NCI-H774 (cell line): ENCODE data around the gene CCL19.

ENCODE experiments used
- DNase-seq: peaks from one replicate; lab custom pipeline; 2025; lab: John Stamatoyannopoulos, UW

The CCL19 gene

GRCh38 chr9:34662526-34663302, 28.4 kb downstream of the CCL19 start, which contains the start of gene CCL27:
Gene CCL27 (minus strand): TSS chr9:34662657. CDS start chr9:34662633, 24 bp downstream.
- no peak for DNase-seq

GRCh38 chr9:34659592-34660253, 31.4 kb downstream of the CCL19 start:
- DNase-seq: peak; percentile 32

GRCh38 chr9:34658461-34658860, 32.6 kb downstream of the CCL19 start:
- DNase-seq: no peak

GRCh38 chr9:34656992-34657391, 34.1 kb downstream of the CCL19 start:
- no peak for DNase-seq

GRCh38 chr9:34655394-34655793, 35.7 kb downstream of the CCL19 start:
- DNase-seq: no peak

GRCh38 chr9:34654323-34655051, 36.6 kb downstream of the CCL19 start:
- no peak for DNase-seq

DNA sequence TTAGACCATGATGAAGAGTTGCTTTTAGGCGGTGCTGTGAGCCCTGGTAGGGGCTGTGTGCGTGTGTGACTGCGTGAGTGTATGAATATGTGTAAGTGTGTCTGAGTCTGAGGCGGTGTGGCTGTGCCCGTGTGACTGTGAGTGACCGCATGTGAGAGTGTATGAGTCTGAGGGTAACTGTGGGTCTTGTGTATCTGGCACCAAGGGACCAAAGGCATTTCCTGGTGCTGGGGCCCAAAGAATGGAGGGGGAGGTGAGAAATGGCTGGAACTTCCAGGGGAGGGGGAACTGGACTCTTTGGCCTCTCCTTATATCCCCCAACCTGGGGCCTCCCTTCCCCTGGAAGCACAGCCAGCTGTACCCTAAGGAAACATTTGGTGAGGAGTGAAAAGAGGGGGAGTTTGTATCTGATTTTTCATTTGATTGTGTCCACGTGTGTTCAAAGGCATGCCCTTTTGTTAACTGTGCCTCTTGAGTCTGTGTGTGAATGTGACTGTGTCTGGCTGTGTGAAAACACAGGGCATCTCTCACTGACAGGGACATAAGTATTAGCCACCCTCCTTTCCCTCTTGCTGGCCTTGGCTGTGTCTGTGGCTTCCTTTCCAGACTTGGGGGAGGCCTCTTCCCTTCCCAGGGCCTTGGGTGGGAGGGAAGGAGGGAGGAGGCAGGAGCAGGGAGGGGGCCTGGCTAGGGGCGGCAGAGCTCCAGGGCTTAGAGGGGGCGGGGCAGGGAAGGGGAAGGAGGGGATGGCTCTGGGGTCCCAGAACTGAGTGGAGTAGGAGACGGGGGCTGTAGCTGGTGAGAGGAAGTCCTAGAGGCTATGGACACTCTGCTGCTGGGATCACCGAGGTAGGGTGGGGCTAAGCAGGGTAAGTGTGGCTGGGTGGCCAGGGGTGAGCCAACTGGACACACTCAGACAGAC, 37.7 kb downstream of the CCL19 start:
- no peak for DNase-seq

DNA sequence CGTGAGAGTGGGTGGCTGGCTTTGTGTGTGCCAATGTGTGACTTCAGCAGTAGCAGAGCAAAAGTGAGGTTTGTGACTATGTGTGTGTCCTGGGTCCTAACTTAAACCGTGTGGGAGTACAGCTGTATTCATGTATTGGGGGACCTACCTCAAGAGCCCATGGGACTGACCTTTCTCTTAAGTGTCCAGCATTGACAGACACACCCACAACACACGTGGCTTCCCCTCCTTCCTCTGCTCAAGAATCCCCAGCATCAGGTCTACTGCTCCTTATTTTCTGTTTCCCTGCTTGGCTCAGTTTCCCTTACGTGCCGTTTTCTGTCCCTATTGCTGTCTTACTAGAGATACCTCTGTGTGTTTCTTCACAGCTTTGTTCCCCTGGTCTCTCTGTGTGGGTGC, 38.5 kb downstream of the CCL19 start:
- DNase-seq: no peak

GRCh38 chr9:34651876-34652601, 39.0 kb downstream of the CCL19 start, which contains the start of gene IL11RA:
Gene IL11RA (plus strand): TSS chr9:34652185. CDS start chr9:34655218, 3,033 bp downstream.
- peak; percentile 62 for DNase-seq

DNA sequence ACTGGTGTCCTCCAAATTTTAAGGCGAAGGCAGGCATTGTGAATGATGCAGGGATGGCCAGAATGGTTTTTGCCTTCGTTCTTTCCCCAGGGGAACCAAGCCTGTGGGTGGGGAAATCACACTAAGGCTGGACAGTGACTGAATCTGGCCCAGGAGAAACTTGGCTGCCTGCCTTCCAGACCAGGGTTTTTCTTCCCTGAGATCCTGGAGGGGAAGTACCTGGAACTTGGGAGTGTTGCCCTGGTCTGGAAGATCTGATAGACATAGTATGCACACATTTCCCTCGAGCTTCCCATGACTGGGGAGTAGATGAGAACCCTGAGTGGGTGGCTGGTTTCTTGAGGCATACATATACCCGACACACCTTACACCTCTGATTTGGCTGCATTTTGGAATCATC, 39.8 kb downstream of the CCL19 start:
- no peak for DNase-seq

DNA sequence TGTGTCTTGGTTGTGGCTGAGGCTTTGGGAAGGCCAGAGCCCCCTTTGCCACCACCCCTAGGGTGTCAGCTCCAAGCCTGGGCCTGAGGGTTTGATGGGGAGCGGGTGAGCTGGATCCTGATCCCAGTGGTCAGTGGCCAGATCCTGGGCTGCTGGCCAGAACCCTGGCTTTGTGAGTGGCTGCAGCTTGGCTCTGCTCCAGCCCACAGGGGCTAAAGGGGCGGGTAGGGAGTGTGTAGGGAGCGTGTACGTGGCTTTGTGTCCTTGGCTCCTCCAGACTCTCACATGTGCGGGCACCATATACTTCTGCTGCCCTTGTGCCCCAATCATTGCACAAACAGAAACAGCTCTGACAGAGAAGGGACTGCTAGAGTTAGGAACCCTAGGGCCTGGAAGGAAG, 40.3 kb downstream of the CCL19 start:
- no peak for DNase-seq

- DNase-seq: no peak
Observed at GRCh38 chr9:34648673-34649072, 42.4 kb downstream of the CCL19 start.

- DNase-seq: no peak
Observed at GRCh38 chr9:34647651-34648050, 43.4 kb downstream of the CCL19 start.

DNA sequence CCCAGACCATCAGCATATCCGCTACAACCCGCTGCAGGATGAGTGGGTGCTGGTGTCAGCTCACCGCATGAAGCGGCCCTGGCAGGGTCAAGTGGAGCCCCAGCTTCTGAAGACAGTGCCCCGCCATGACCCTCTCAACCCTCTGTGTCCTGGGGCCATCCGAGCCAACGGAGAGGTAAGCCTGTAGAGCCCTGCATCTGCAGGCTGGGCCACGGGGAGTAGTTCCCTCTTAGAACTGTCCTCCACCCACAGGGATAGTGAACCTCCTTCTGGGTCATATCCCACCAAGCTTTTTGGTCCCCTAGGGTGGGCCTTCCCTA, 44.0 kb downstream of the CCL19 start:
- DNase-seq: no peak

GRCh38 chr9:34646211-34647083, 44.6 kb downstream of the CCL19 start, which contains the start of gene GALT:
Gene GALT (plus strand): TSS chr9:34646675. CDS start chr9:34646705, 30 bp downstream.
- DNase-seq: peak; percentile 88

GRCh38 chr9:34644766-34645314, 46.2 kb downstream of the CCL19 start:
- no peak for DNase-seq

- no peak for DNase-seq
Observed at GRCh38 chr9:34642679-34643078, 48.4 kb downstream of the CCL19 start.
